H1 (cell line): ENCODE measurements around the gene FBXL17. TPM values are rescaled to one million over a fixed set of nuclear protein-coding genes. Genes with fewer than 3 reads are reported as not detected.

Source experiments
- CTCF ChIA-PET: fragments of 300-600 bp; sonication (Branson Sonifier 250); formaldehyde crosslinking; loops from one replicate; lab custom pipeline; 2021; ENCODE audit not compliant: partially characterized antibody; lab: Charles Lee
- POLR2A ChIA-PET: fragments of 300-600 bp; sonication (Branson Sonifier 250); formaldehyde crosslinking; loops from one replicate; lab custom pipeline; 2021; ENCODE audit warnings: inconsistent platforms; ENCODE audit not compliant: partially characterized antibody; lab: Charles Lee
- DNase-seq, 2 experiments: peaks; one replicate each; pipeline versions ENCODE4 v3.0.0 to v3.0.0-alpha.2; 2010 to 2022; ENCODE audit warnings: low spot score in 2 of 2, low read depth in 1 of 2, mixed read lengths in 1 of 2
- FAIRE-seq: peaks from 2 replicates; lab custom pipeline; 2011; peaks lifted over from hg19 to GRCh38; lab: Jason Lieb, UNC
- H2AFZ ChIP-seq: 2 replicates; pipeline ENCODE4 v1.8.1; 2012; ENCODE audit warnings: low read length, inconsistent platforms
- H2AK5ac ChIP-seq: 2 replicates; pipeline ENCODE4 v1.6.1; 2013; ENCODE audit warnings: low read depth, low read length
- H2BK120ac ChIP-seq: replicated peaks from 2 replicates; pipeline ENCODE3; 2013; ENCODE audit warnings: low read depth, low read length, inconsistent platforms
- H2BK12ac ChIP-seq: 2 replicates; pipeline ENCODE4 v1.6.1; 2013; ENCODE audit warnings: low read depth, low read length
- H2BK15ac ChIP-seq: 2 replicates; pipeline ENCODE4 v1.6.1; 2013; ENCODE audit warnings: low read length
- H2BK20ac ChIP-seq: 2 replicates; pipeline ENCODE4 v1.6.1; 2013; ENCODE audit warnings: low read length
- H2BK5ac ChIP-seq: 2 replicates; pipeline ENCODE4 v1.6.1; 2013; ENCODE audit warnings: low read depth, low read length
- H3K14ac ChIP-seq: 2 replicates; pipeline ENCODE4 v1.6.1; 2013; ENCODE audit warnings: inconsistent platforms; ENCODE audit not compliant: insufficient read length
- H3K18ac ChIP-seq: 2 replicates; pipeline ENCODE4 v1.6.1; 2013; ENCODE audit warnings: low read length; ENCODE audit errors: extremely low read depth
- H3K23ac ChIP-seq: 2 replicates; pipeline ENCODE4 v1.6.1; 2013; ENCODE audit warnings: inconsistent platforms; ENCODE audit not compliant: insufficient read length
- H3K23me2 ChIP-seq: 2 replicates; pipeline ENCODE4 v1.6.1; 2013; ENCODE audit warnings: low read depth, low read length
- H3K27ac ChIP-seq: 2 replicates; pipeline ENCODE4 v1.6.1; 2011; ENCODE audit warnings: low read depth, low read length, inconsistent platforms
- H3K27me3 ChIP-seq, 4 experiments: replicated peaks in 1 of 4; 1 replicate in 1 of 4; 2 replicates in 3 of 4; pipeline versions ENCODE4 v1.6.1 to v1.8.1; 2011 to 2013; ENCODE audit warnings: low read length in 3 of 4, mild to moderate bottlenecking in 3 of 4, inconsistent platforms in 2 of 4, mixed read lengths in 2 of 4, moderate library complexity in 1 of 4; ENCODE audit not compliant: control insufficient read depth in 3 of 4, insufficient read depth in 3 of 4; ENCODE audit errors: extremely low read depth in 1 of 4
- H3K36me3 ChIP-seq, 4 experiments: 2 replicates each; pipeline versions ENCODE4 v1.6.1 to v1.8.1; 2011 to 2013; ENCODE audit warnings: mild to moderate bottlenecking in 4 of 4, low read length in 3 of 4, moderate library complexity in 2 of 4, control low read depth in 1 of 4, inconsistent platforms in 1 of 4; ENCODE audit not compliant: insufficient read depth in 4 of 4, control insufficient read depth in 2 of 4
- H3K4ac ChIP-seq: replicated peaks from 2 replicates; pipeline ENCODE3; 2013; ENCODE audit warnings: low read length, low read depth, mixed read lengths, inconsistent platforms; ENCODE audit not compliant: insufficient read length
- H3K4me1 ChIP-seq, 4 experiments: replicated peaks in 1 of 4; 1 replicate in 1 of 4; 2 replicates in 3 of 4; pipeline versions ENCODE4 v1.6.1 to v1.8.1; 2011 to 2013; ENCODE audit warnings: low read length in 3 of 4, inconsistent platforms in 2 of 4, mixed read lengths in 1 of 4; ENCODE audit not compliant: insufficient read depth in 4 of 4, control insufficient read depth in 3 of 4
- H3K4me2 ChIP-seq, 2 experiments: 2 replicates each; pipeline versions ENCODE4 v1.6.1 to v1.8.1; 2011 to 2013; ENCODE audit warnings: low read depth in 2 of 2, low read length in 2 of 2, control low read depth in 1 of 2, inconsistent platforms in 1 of 2, mild to moderate bottlenecking in 1 of 2; ENCODE audit not compliant: insufficient read depth in 1 of 2
- H3K4me3 ChIP-seq, 4 experiments: fragments of 200-600, 300-600 bp in 1 of 4; sonication (generic), shearing (Covaris generic), sonication (Bioruptor Twin) in 1 of 4; 2 replicates each; pipeline versions ENCODE4 v1.5.1 to v1.8.1; 2011 to 2016; ENCODE audit warnings: low read length in 4 of 4, low read depth in 3 of 4, control low read depth in 2 of 4, inconsistent platforms in 2 of 4, mild to moderate bottlenecking in 2 of 4, mixed read lengths in 1 of 4, moderate library complexity in 1 of 4; ENCODE audit not compliant: insufficient read depth in 2 of 4; ENCODE audit errors: extremely low read depth in 1 of 4
- H3K56ac ChIP-seq: replicated peaks from 2 replicates; pipeline ENCODE3; 2013; ENCODE audit warnings: low read depth, mild to moderate bottlenecking, mixed read lengths, low read length, inconsistent platforms; ENCODE audit not compliant: insufficient read length
- H3K79me1 ChIP-seq: 2 replicates; pipeline ENCODE4 v1.6.1; 2013; ENCODE audit warnings: low read depth, low read length, control low read depth
- H3K79me2 ChIP-seq, 2 experiments: 2 replicates each; pipeline versions ENCODE4 v1.6.1 to v1.8.1; 2012 to 2013; ENCODE audit warnings: low read length in 2 of 2, mild to moderate bottlenecking in 2 of 2, inconsistent platforms in 1 of 2; ENCODE audit not compliant: insufficient read depth in 2 of 2, control insufficient read depth in 1 of 2
- H3K9ac ChIP-seq, 4 experiments: replicated peaks in 1 of 4; 1 replicate in 1 of 4; 2 replicates in 3 of 4; pipeline versions ENCODE4 v1.6.1 to v1.8.1; 2011 to 2013; ENCODE audit warnings: low read depth in 3 of 4, low read length in 3 of 4, control low read depth in 2 of 4, mild to moderate bottlenecking in 2 of 4, moderate library complexity in 2 of 4, inconsistent platforms in 1 of 4; ENCODE audit errors: extremely low read depth in 1 of 4
- H3K9me3 ChIP-seq, 2 experiments: 2 replicates each; pipeline versions ENCODE4 v1.6.1 to v1.8.1; 2012 to 2013; ENCODE audit warnings: mild to moderate bottlenecking in 2 of 2, moderate library complexity in 2 of 2, control low read depth in 1 of 2, inconsistent platforms in 1 of 2, low read depth in 1 of 2, low read length in 1 of 2, mixed read lengths in 1 of 2; ENCODE audit not compliant: insufficient read depth in 2 of 2
- H4K20me1 ChIP-seq, 2 experiments: replicated peaks in 1 of 2; 2 replicates each; pipeline versions ENCODE3 to v1.8.1; 2011 to 2013; ENCODE audit warnings: inconsistent platforms in 2 of 2, low read length in 2 of 2, mild to moderate bottlenecking in 1 of 2; ENCODE audit not compliant: insufficient read depth in 2 of 2, control insufficient read depth in 1 of 2
- H4K5ac ChIP-seq: 2 replicates; pipeline ENCODE4 v1.6.1; 2013; ENCODE audit warnings: low read length, low read depth, mixed read lengths, inconsistent platforms; ENCODE audit not compliant: insufficient read length
- H4K8ac ChIP-seq: 2 replicates; pipeline ENCODE4 v1.8.0; 2013; ENCODE audit warnings: mild to moderate bottlenecking, moderate library complexity, low read length, inconsistent platforms; ENCODE audit not compliant: insufficient read depth; ENCODE audit errors: extremely low read depth
- H4K91ac ChIP-seq: replicated peaks from 2 replicates; pipeline ENCODE3; 2013; ENCODE audit warnings: low read length, mixed read lengths, inconsistent platforms; ENCODE audit not compliant: insufficient read length
- BACH1 ChIP-seq: IDR thresholded peaks from 2 replicates; pipeline ENCODE4 v1.6.1; 2012; ENCODE audit warnings: low read length, improper control_type of control experiment
- BCL11A ChIP-seq, 2 experiments: IDR thresholded peaks; one replicate each; pipeline ENCODE4 v1.6.1; 2011; ENCODE audit warnings: low read depth in 2 of 2, low read length in 2 of 2, mild to moderate bottlenecking in 2 of 2
- CBX8 ChIP-seq: fragments of 300-800, 300-1000 bp; sonication (generic); IDR thresholded peaks from 2 replicates; pipeline ENCODE4 v1.7.1; 2016; ENCODE audit warnings: low read depth, low read length, borderline replicate concordance
- CEBPB ChIP-seq: IDR thresholded peaks from 2 replicates; pipeline ENCODE4 v1.6.1; 2012; ENCODE audit warnings: low read depth, low read length
- CREB1 ChIP-seq: IDR thresholded peaks from 2 replicates; pipeline ENCODE4 v1.6.1; 2012; ENCODE audit warnings: inconsistent platforms
- JUN ChIP-seq: IDR thresholded peaks from 2 replicates; pipeline ENCODE4 v1.6.1; 2011; ENCODE audit warnings: low read depth, mild to moderate bottlenecking, improper control_type of control experiment, low read length
- KDM4A ChIP-seq: IDR thresholded peaks from one replicate; pipeline ENCODE4 v1.7.1; 2012; ENCODE audit warnings: low read depth, mild to moderate bottlenecking, moderate library complexity, low read length, inconsistent platforms; ENCODE audit not compliant: severe bottlenecking
- KDM5A ChIP-seq: fragments of 200-600 bp; IDR thresholded peaks from 2 replicates; pipeline ENCODE4 v1.7.1; 2012; ENCODE audit warnings: mild to moderate bottlenecking, low read length, inconsistent platforms, mixed read lengths
- PHF8 ChIP-seq: fragments of 200-600 bp; sonication (generic); conservative IDR thresholded peaks from 2 replicates; pipeline ENCODE4 v1.7.1; 2012; ENCODE audit warnings: low read depth, mild to moderate bottlenecking, inconsistent platforms, low read length, moderate library complexity
- RBBP5 ChIP-seq: IDR thresholded peaks from 2 replicates; pipeline ENCODE4 v1.7.1; 2012; ENCODE audit warnings: low read depth, mild to moderate bottlenecking, inconsistent platforms, low read length, moderate library complexity, borderline replicate concordance
- RFX5 ChIP-seq: IDR thresholded peaks from 2 replicates; pipeline ENCODE4 v1.6.1; 2011; ENCODE audit warnings: low read depth, low read length, improper control_type of control experiment, borderline replicate concordance
- SIN3A ChIP-seq, 2 experiments: IDR thresholded peaks in 1 of 2; conservative IDR thresholded peaks in 1 of 2; 2 replicates each; pipeline ENCODE4 v1.6.1; 2011 to 2012; ENCODE audit warnings: low read length in 2 of 2, improper control_type of control experiment in 1 of 2, low read depth in 1 of 2, mild to moderate bottlenecking in 1 of 2
- SIRT6 ChIP-seq: IDR thresholded peaks from one replicate; pipeline ENCODE4 v1.7.1; 2012; ENCODE audit warnings: low read length, inconsistent platforms
- SUZ12 ChIP-seq: fragments of 200-600 bp; sonication (generic); IDR thresholded peaks from 2 replicates; pipeline ENCODE4 v1.6.1; 2012; ENCODE audit warnings: mild to moderate bottlenecking, inconsistent platforms, low read length, moderate library complexity, mixed read lengths
- TEAD4 ChIP-seq: IDR thresholded peaks from 2 replicates; pipeline ENCODE4 v1.6.1; 2012; ENCODE audit warnings: low read depth, low read length, inconsistent platforms, mixed read lengths
- ZNF274 ChIP-seq: IDR thresholded peaks from 2 replicates; pipeline ENCODE4 v1.7.0; 2012; ENCODE audit warnings: low read length, borderline replicate concordance; ENCODE audit errors: extremely low read depth
- WGBS, 2 experiments: shearing (Covaris generic) in 1 of 2; methylation state at CpG; one replicate each; pipeline versions ENCODE4 v1.1.6 to v1.1.7; 2013 to 2015; ENCODE audit warnings: low lambda C conversion rate in 2 of 2, mixed read lengths in 2 of 2, inconsistent platforms in 1 of 2, low coverage in 1 of 2, missing lambda C conversion rate in 1 of 2; ENCODE audit not compliant: insufficient replicate concordance in 2 of 2, insufficient coverage in 1 of 2, insufficient read length in 1 of 2; ENCODE audit errors: extremely low coverage in 1 of 2, missing lambda C conversion rate in 1 of 2; 5-methylcytosine and 5-hydroxymethylcytosine counted together
- polyA plus RNA-seq, 7 experiments: library from polyadenylated mRNA; depleted of rRNA in 3 of 7; stranded (reverse) in 5 of 7; unstranded in 2 of 7; fragments of >200 nt in 5 of 7; fragments of 200-250 nt in 2 of 7; gene quantifications; 1 replicate in 5 of 7; 2 replicates in 1 of 7; 4 replicates in 1 of 7; pipeline versions ENCODE4 v1.2.1 to v1.2.3, GENCODE V29; 2011 to 2013; ENCODE audit warnings: missing spikeins in 2 of 7, mixed read lengths in 2 of 7
- total RNA-seq: library from RNA; stranded (reverse); fragmentation: NEBNext Ultra II Directional; extraction: Animal tissue kit (Norgen Biotek cat#: 25700); gene quantifications from 2 replicates; pipeline ENCODE4 v1.2.1, GENCODE V29; 2021

FBXL17 gene
- total and polyA plus RNA-seq, 2 of the 8 experiments (the other 6 are each of a cell fraction or from before 2014, with no cell fraction given): 0.35 to 4.3 TPM

DNA sequence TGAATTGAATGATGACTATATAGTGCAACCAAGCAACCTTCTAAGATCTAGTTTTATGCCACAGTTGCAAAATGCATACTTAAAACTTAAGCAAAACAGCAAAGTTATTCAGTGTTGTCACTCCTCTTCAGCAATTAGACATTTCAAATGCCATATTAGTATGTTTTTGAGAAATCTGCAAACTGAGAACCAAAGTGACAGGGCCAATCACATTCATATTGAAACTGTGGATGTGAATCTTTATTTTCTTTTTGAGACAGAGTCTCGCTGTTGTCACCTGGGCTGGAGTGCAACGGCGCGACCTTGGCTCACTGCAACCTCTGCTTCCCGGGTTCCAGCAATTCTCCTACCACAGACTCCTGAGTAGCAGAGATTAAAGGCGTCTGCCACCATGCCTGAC, 461.9 kb downstream of the FBXL17 start:
- no peaks in the 10 kb centered on the region for H3K9me3 ChIP-seq
- H3K36me3 ChIP-seq: no peaks in the 10 kb centered on the region
- no peak overlapping the region for H3K4ac ChIP-seq
- H3K79me1 ChIP-seq: no peaks in the 10 kb centered on the region
- no peak overlapping the region for H3K56ac ChIP-seq
- H3K23ac ChIP-seq: no peak overlapping the region
- no peak overlapping the region for H4K8ac ChIP-seq
- no peaks in the 10 kb centered on the region; the same call in 1 of the 2 replicates for H3K23me2 ChIP-seq
- no peak overlapping the region for H3K4me3 ChIP-seq
- no peak overlapping the region for H2AK5ac ChIP-seq
- H3K4me1 ChIP-seq: no peaks in the 10 kb centered on the region
- H4K20me1 ChIP-seq: no peaks in the 10 kb centered on the region
- H3K9ac ChIP-seq: no peak overlapping the region
- H2BK120ac ChIP-seq: no peak overlapping the region
- no peak for DNase-seq
- no peak overlapping the region for H4K5ac ChIP-seq
- H2BK12ac ChIP-seq: no peak overlapping the region
- no peak overlapping the region for H3K27ac ChIP-seq
- FAIRE-seq: no peak
- H3K79me2 ChIP-seq: no peaks in the 10 kb centered on the region
- no peak overlapping the region for H2BK15ac ChIP-seq
- POLR2A ChIA-PET: no interaction called here
- H3K18ac ChIP-seq: no peak overlapping the region
- CTCF ChIA-PET: no interaction called here
- TF ChIP-seq CREB1 (no peak), RBBP5 (no peak), RFX5 (no peak), JUN (no peak), TEAD4 (no peak), SIRT6 (no peak), KDM5A (no peak), PHF8 (no peak), CBX8 (no peak), SIN3A (conservative IDR thresholded peaks at IDR 0.05 in 1 of 2, IDR thresholded peaks at IDR 0.05 in 1 of 2; ENCODE audit: low read depth in 1 of 2, low read length in 2 of 2) (no peak), BCL11A (IDR thresholded peaks at IDR 0.05; ENCODE audit: low read depth in 2 of 2, low read length in 2 of 2) (no peak), ZNF274 (no peak), KDM4A (no peak), CEBPB (no peak), SUZ12 (no peak), BACH1 (no peak)
- H2BK5ac ChIP-seq: no peak overlapping the region
- H3K27me3 ChIP-seq: no peaks in the 10 kb centered on the region
- no peak overlapping the region for H2BK20ac ChIP-seq
- no peak overlapping the region for H2AFZ ChIP-seq
- WGBS, 2 experiments: 91% methylated on average over 6 of the region's 6 CpGs; no CpG with 5 or more reads in 1 of the 2 experiments
- no peak overlapping the region for H3K4me2 ChIP-seq
- no peak overlapping the region for H4K91ac ChIP-seq
- H3K14ac ChIP-seq: no peak overlapping the region
